ENCODE results near the gene CHID1. TPM values are rescaled to one million over a fixed set of nuclear protein-coding genes. Genes with fewer than 3 reads are reported as not detected.

CHID1 gene
- total and polyA plus RNA-seq, 2 experiments from 2014 or later, result 54.1 to 67.3 TPM

GRCh38 chr11:959027-959426 is 48.4 kb upstream of the CHID1 start:
- H3K4me3 ChIP-seq, result no peak overlapping the region
- Mint-ChIP-seq H3K9me3 (peaks cover 7% of the 10 kb centered on the region), H3K27ac (peak overlapping the region; percentile 84; the same call in 1 of the 2 replicates), H3K27me3 (ENCODE audit: insufficient read depth, low read depth, poor library complexity) (peaks cover 6% of the 10 kb centered on the region), H3K4me1 (peaks cover 26% of the 10 kb centered on the region), H3K36me3 (ENCODE audit: low read depth) (peaks cover 45% of the 10 kb centered on the region), H3K4me3 (no peak overlapping the region)
- peaks cover 10% of the 10 kb centered on the region for H3K4me1 ChIP-seq (ENCODE audit: insufficient read depth)
- H3F3A ChIP-seq (replicated peaks; ENCODE audit: low read depth), result 0 out of 2 replicates have a peak, but pooled peaks cover 4% of the 10 kb centered on the region
- peak; percentile 71 for ATAC-seq
- no peak overlapping the region for H3K4me2 ChIP-seq
- H3K36me3 ChIP-seq (ENCODE audit: insufficient read depth), result peaks cover 6% of the 10 kb centered on the region; the same call in 1 of the 2 replicates
- H2AFZ ChIP-seq, result no peak overlapping the region
- no peaks in the 10 kb centered on the region for H3K9me2 ChIP-seq (ENCODE audit: insufficient read depth)
- H3K27ac ChIP-seq (ENCODE audit: low read depth), result no peak overlapping the region
- H3K27me3 ChIP-seq (ENCODE audit: insufficient read depth), result no peaks in the 10 kb centered on the region
- TF ChIP-seq CTCF (conservative IDR thresholded peaks at IDR 0.05; ENCODE audit: low read depth in 2 of 2), result no peak
- TF ChIP-seq STAT1 (IDR thresholded peaks at IDR 0.05; ENCODE audit: unreplicated experiment), result no peak
- TF ChIP-seq JUNB (IDR thresholded peaks at IDR 0.05; ENCODE audit: unreplicated experiment), result no peak
- no peak for TF ChIP-seq CREB1 (CRISPR knock-in tag; IDR thresholded peaks at IDR 0.05; ENCODE audit: low read depth)
- no peak for TF ChIP-seq ZNF114 (CRISPR knock-in tag; IDR thresholded peaks at IDR 0.05)
- H3K79me2 ChIP-seq (replicated peaks; ENCODE audit: insufficient read depth), result peaks cover 49% of the 10 kb centered on the region
- peak; percentile 47 for DNase-seq (ENCODE audit: low spot score)
- H4K20me1 ChIP-seq (replicated peaks; ENCODE audit: insufficient read depth), result peaks cover 8% of the 10 kb centered on the region

- Mint-ChIP-seq H3K4me1 (peaks cover 30% of the 10 kb centered on the region), H3K27me3 (ENCODE audit: insufficient read depth, low read depth, poor library complexity) (peaks cover 6% of the 10 kb centered on the region), H3K9me3 (no peaks in the 10 kb centered on the region; the same call in 2 of the 3 replicates), H3K36me3 (ENCODE audit: low read depth) (peaks cover 35% of the 10 kb centered on the region), H3K27ac (no peak overlapping the region), H3K4me3 (no peak overlapping the region)
- no peaks in the 10 kb centered on the region for H3K27me3 ChIP-seq (ENCODE audit: insufficient read depth)
- TF ChIP-seq ZNF114 (CRISPR knock-in tag; IDR thresholded peaks at IDR 0.05), result no peak
- no peak for TF ChIP-seq POLR2AphosphoS5 (IDR thresholded peaks at IDR 0.05; ENCODE audit: low read depth)
- TF ChIP-seq EZH2phosphoT487 (IDR thresholded peaks at IDR 0.05; ENCODE audit: unreplicated experiment), result no peak
- TF ChIP-seq ETS1 (IDR thresholded peaks at IDR 0.05), result no peak
- no peak for TF ChIP-seq REST (IDR thresholded peaks at IDR 0.05; ENCODE audit: unreplicated experiment)
- no peak for TF ChIP-seq NANOG (IDR thresholded peaks at IDR 0.05; ENCODE audit: borderline replicate concordance)
- no peak for TF ChIP-seq JUNB (IDR thresholded peaks at IDR 0.05; ENCODE audit: unreplicated experiment)
- no peak for TF ChIP-seq ZNF331 (CRISPR knock-in tag; IDR thresholded peaks at IDR 0.05; ENCODE audit: low read depth)
- no peaks in the 10 kb centered on the region for H3K9me2 ChIP-seq (ENCODE audit: insufficient read depth)
- H3K4me2 ChIP-seq, result no peak overlapping the region
- H3F3A ChIP-seq (replicated peaks; ENCODE audit: low read depth), result 0 out of 2 replicates have a peak, but pooled peaks cover 4% of the 10 kb centered on the region
- 0 out of 2 replicates have a peak overlapping the region, but pooled peaks have one; percentile 35 for H3K27ac ChIP-seq (ENCODE audit: low read depth)
- DNase-seq (ENCODE audit: low spot score) (no peak), ATAC-seq (no peak)
- H4K20me1 ChIP-seq (replicated peaks; ENCODE audit: insufficient read depth), result peaks cover 8% of the 10 kb centered on the region
- no peaks in the 10 kb centered on the region; the same call in 1 of the 2 replicates for H3K36me3 ChIP-seq (ENCODE audit: insufficient read depth)
- H3K4me3 ChIP-seq, result no peak overlapping the region
- H2AFZ ChIP-seq, result no peak overlapping the region
- H3K4me1 ChIP-seq (ENCODE audit: insufficient read depth), result peaks cover 10% of the 10 kb centered on the region
- H3K79me2 ChIP-seq (replicated peaks; ENCODE audit: insufficient read depth), result peaks cover 58% of the 10 kb centered on the region
Measured at GRCh38 chr11:958101-958500, 47.5 kb upstream of the CHID1 start.

Measured in GM23338 (cell line).